Adipocyte (in vitro differentiated cells): ENCODE data around the gene PLCB4.

Experiments
- DNase-seq: peaks from one replicate; pipeline ENCODE4 v3.0.0-alpha.2; 2015; ENCODE audit warnings: low read depth
- H3K27me3 ChIP-seq: replicated peaks from 2 replicates; pipeline ENCODE4 v1.7.0; 2013; ENCODE audit warnings: mild to moderate bottlenecking, low read length, moderate library complexity; ENCODE audit not compliant: control insufficient read depth, insufficient read depth
- H3K36me3 ChIP-seq: 2 replicates; pipeline ENCODE4 v1.7.0; 2013; ENCODE audit warnings: low read length, mild to moderate bottlenecking, moderate library complexity; ENCODE audit not compliant: control insufficient read depth, insufficient read depth, severe bottlenecking
- H3K4me1 ChIP-seq: 2 replicates; pipeline ENCODE4 v1.7.0; 2013; ENCODE audit warnings: mild to moderate bottlenecking, low read length, moderate library complexity; ENCODE audit not compliant: control insufficient read depth, insufficient read depth
- H3K4me3 ChIP-seq: 2 replicates; pipeline ENCODE4 v1.7.0; 2013; ENCODE audit warnings: mild to moderate bottlenecking, low read length, moderate library complexity
- H3K9ac ChIP-seq: 2 replicates; pipeline ENCODE4 v1.7.0; 2013; ENCODE audit warnings: mild to moderate bottlenecking, low read length, moderate library complexity
- H3K9me3 ChIP-seq: 2 replicates; pipeline ENCODE4 v1.7.0; 2013; ENCODE audit warnings: mild to moderate bottlenecking, low read length, moderate library complexity; ENCODE audit not compliant: control insufficient read depth

The PLCB4 gene

DNA sequence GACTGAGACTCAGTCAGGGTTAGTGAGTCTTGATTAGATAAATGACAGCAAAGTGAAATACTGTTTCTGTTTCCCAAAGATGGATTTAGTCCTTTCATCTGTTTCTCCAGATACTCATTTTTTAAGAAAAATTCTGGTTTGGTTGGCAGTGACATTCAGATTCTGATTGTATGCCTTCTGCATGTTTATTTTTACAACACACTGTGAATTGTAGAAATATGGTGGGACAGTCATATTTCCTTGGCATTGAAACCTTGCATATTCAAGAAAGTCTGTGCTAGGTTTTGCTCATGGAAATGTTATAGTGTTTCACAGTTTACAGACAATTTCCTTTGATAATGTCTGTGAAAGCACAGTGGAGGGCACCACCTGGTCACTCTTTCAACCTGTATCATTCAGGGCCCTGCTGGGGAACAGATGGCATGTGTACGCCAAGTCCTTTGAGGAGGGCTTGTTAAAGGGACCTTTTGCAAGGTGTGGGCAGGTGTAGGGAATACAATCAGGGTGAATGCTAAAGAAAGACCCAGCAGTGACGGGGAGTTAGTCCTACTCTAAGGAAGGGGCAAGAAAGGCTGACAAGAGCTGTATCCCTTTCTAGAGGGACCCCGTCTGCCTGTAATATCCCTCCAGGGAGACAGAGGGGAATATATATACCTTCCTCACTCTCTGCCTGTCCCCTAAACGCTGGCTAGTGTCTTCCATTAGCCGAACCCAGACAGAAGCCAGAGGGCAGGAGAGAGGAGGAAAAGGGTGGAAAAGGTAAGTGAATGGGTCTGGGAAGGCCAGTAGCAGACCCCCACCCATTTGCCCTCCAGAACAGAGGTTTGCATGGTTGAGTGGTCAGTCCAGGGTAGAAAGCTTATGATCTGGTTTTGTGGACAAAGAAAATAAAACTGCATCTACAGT, 10.2 kb downstream of the PLCB4 start:
- H3K9ac ChIP-seq = no peak overlapping the region
- no peak overlapping the region for H3K4me3 ChIP-seq
- no peak for DNase-seq
- H3K9me3 ChIP-seq = no peaks in the 10 kb centered on the region
- peaks cover 6% of the 10 kb centered on the region for H3K4me1 ChIP-seq
- H3K27me3 ChIP-seq = no peaks in the 10 kb centered on the region
- no peaks in the 10 kb centered on the region for H3K36me3 ChIP-seq

DNA sequence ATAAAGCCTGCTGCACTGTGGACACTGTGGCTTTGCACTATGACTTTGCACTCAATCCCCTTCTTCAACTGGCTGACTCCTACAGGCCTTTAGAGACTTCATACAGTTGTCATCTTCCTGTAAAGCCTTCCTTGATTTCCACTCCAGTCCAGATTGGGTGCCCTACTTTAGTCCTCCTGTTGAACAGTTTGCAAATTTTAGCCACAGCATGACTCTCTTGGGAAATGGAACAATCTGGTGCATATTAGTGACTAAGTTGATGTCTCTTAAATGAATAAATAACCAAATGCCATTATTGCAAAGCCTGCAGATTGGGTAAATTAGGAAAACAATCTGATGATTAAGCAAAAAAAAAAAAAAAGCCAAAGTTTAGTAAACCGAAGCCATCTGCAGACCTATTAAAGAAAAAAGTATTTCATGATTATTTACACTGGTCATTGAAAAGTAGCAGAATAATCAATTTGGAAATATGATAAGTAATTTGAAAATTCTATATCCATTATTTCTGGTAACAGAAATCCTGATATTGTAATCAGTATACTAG, 12.6 kb downstream of the PLCB4 start:
- Histone ChIP-seq H3K9me3 (no peaks in the 10 kb centered on the region), H3K27me3 (no peaks in the 10 kb centered on the region), H3K4me1 (peaks cover 6% of the 10 kb centered on the region), H3K9ac (no peak overlapping the region), H3K36me3 (no peaks in the 10 kb centered on the region), H3K4me3 (no peak overlapping the region)
- no peak for DNase-seq

DNA sequence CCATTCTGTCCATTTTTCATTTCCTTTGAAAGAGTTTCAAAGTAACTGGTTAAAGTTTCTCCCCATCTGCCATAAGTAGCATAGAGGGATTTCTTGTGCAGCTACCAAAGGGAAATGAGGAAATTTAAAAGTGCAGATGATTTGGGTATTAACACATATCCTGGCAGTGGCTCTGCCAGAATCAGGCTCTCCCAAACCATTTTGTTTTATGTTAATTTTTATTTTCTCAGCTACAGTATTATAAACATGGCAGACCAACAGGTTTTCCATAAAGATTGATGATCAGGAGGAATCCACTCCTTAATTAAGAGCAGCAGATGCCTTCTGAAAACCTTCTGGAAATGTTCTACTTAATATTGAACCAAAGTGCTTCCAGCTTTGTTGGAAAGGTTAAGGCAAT, 13.9 kb downstream of the PLCB4 start:
- Histone ChIP-seq H3K4me3 (no peak overlapping the region), H3K9me3 (no peaks in the 10 kb centered on the region), H3K36me3 (no peaks in the 10 kb centered on the region), H3K4me1 (peaks cover 6% of the 10 kb centered on the region), H3K9ac (no peak overlapping the region), H3K27me3 (no peaks in the 10 kb centered on the region)
- no peak for DNase-seq

DNA sequence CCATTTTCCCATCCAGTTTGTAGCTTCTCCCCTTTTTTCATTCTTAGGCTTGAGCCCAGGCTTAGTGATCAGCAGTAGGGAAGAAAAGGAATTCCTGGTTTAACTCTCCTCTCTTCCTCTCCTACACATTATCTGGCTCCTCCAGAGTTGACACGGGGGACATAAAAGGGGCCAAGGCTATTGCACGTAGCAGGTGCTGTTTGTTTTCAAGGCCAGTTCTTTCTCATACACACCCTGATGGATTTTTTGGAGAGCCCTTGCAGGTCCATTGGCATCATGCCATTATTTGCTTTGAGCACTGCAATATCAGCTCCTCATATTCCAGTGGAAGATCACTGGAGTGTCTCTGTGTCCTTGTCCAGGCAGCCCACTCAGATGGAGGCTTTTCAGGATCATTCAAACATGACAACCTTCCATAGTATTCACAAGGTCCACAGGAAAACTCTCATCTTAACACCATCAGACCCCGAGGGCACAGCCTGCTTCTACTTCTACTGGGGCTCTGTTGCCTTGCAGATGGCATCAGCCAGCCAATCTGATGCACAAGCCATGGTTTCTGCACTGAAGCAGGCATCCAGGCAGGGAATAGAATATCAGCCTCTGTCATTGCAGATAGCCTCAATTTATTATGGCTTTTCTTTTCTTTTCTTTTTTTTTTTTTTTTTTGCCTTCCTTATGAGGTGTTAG, 18.8 kb downstream of the PLCB4 start:
- Histone ChIP-seq H3K9ac (no peak overlapping the region), H3K36me3 (no peaks in the 10 kb centered on the region), H3K9me3 (no peaks in the 10 kb centered on the region), H3K27me3 (no peaks in the 10 kb centered on the region), H3K4me3 (no peak overlapping the region), H3K4me1 (no peaks in the 10 kb centered on the region)
- no peak for DNase-seq

DNA sequence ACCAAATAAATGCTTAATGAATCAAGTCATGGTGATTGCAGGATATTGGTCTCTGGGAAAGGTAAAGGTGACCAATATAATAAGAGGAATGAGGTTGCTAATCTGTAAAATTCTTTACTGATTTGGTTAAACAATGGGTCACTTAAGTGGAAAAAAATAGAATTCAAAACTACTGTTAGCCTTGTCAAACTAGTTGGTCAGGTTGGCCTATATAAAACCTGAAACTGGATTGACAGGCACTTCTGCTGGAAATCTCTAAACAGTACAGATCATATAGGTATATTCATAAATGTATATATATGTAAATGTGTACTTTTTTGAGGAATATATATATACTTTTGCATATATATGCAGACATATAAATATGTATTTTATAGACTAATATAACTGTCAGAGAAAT, 19.7 kb downstream of the PLCB4 start:
- no peak overlapping the region for H3K4me3 ChIP-seq
- DNase-seq = no peak
- H3K4me1 ChIP-seq = no peaks in the 10 kb centered on the region
- no peak overlapping the region for H3K9ac ChIP-seq
- no peaks in the 10 kb centered on the region for H3K36me3 ChIP-seq
- H3K27me3 ChIP-seq = no peaks in the 10 kb centered on the region
- no peaks in the 10 kb centered on the region for H3K9me3 ChIP-seq

DNA sequence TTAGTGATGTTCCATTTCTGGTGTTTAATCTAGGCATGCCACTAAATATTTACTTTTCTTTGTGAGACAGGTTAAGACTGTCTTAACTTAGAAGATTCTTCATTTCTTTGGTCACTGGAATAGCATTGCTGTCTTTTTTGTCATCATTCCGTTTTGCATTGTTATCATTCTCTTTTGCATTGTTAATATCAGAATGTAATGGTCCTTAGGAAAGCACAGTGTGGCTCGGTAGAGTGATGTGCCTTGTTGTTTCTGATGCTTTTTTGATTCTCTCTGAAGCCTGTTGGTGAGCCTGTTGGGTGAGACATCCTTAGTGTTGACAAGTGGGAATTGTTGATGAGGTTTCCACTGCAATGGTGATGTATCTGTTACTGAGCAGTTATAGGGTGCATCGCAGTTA, 23.2 kb downstream of the PLCB4 start:
- no peak overlapping the region for H3K4me3 ChIP-seq
- DNase-seq = no peak
- no peaks in the 10 kb centered on the region for H3K4me1 ChIP-seq
- no peak overlapping the region for H3K9ac ChIP-seq
- no peaks in the 10 kb centered on the region for H3K9me3 ChIP-seq
- H3K27me3 ChIP-seq = no peaks in the 10 kb centered on the region
- no peaks in the 10 kb centered on the region for H3K36me3 ChIP-seq

DNA sequence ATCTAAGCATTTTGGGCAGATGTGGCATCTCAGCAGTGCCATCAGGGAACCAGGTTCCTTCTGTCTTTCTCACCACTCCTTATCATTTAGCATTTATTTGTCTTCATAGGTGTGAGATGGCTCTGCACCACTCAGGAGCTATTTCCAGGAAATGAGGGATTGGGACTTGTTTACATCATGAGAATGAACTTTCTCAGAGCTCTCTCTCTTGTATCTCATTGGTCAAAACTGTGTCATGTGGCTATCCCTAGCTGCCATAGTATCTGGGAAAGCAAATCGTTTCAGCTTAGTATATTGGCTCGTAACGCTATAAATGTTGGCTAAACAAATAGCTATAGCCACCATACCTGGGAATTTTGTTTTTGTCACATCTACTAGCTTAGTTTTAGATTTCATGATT, 23.8 kb downstream of the PLCB4 start:
- Histone ChIP-seq H3K4me3 (no peak overlapping the region), H3K9me3 (no peaks in the 10 kb centered on the region), H3K4me1 (no peaks in the 10 kb centered on the region), H3K27me3 (no peaks in the 10 kb centered on the region), H3K36me3 (no peaks in the 10 kb centered on the region), H3K9ac (no peak overlapping the region)
- no peak for DNase-seq

DNA sequence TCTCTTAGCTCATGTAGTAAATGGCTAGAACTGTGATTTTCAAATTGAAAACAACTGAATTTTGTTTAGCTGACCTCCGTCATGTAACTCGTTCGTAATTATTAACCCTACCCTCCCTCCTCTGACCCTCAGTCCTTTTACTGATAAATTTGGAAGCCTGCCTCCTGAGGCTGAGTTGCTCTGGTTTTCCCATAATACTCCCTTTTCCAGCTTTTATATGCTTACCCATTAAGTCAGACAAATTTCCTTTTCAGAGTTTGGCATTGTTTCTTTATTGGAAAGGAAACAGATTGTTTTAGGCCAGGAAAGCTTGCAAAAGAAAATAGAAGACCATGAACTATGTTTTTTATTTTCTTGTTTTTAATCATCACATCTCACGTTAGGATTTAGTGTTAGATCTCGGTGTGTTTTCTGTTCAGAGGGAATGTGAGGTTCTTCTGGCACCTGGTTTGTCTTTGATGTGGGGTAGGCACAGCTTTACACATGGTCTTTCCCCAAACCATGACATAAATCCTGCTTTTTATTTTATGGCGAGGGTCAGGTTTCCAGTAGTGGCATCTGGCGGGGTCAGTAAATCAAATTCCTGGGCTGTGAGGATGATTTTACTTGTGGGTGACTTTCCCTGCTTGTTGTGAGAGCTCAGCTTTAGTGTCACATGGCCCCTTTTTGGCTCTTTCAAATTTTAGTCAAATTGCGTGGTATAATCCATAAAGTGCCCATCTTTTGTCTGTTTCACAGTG, 24.5 kb downstream of the PLCB4 start:
- Histone ChIP-seq H3K27me3 (no peaks in the 10 kb centered on the region), H3K4me3 (no peak overlapping the region), H3K9me3 (no peaks in the 10 kb centered on the region), H3K9ac (no peak overlapping the region), H3K4me1 (no peaks in the 10 kb centered on the region), H3K36me3 (no peaks in the 10 kb centered on the region)
- DNase-seq = no peak

DNA sequence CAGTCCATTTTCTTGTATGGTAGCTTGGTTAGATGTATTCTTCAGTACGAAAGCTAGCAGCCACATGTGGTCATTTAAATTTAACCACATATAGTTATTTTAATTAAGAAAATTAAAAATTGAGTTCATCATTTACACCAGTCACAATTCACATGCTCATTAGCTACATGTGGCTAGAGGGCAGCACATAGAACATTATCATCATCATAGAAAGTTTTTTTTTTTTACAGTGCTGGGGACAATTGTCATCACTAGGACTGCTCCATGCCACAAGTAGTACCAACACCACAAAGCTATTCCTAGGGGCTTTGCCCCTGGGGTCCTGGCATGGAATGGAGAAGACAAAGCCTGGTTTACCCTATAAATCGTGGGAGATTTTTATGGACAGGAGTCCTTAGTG, 30.5 kb downstream of the PLCB4 start:
- H3K9ac ChIP-seq = no peak overlapping the region
- no peak overlapping the region for H3K4me3 ChIP-seq
- DNase-seq = no peak
- no peaks in the 10 kb centered on the region for H3K36me3 ChIP-seq
- H3K9me3 ChIP-seq = no peaks in the 10 kb centered on the region
- no peaks in the 10 kb centered on the region for H3K27me3 ChIP-seq
- H3K4me1 ChIP-seq = no peaks in the 10 kb centered on the region

DNA sequence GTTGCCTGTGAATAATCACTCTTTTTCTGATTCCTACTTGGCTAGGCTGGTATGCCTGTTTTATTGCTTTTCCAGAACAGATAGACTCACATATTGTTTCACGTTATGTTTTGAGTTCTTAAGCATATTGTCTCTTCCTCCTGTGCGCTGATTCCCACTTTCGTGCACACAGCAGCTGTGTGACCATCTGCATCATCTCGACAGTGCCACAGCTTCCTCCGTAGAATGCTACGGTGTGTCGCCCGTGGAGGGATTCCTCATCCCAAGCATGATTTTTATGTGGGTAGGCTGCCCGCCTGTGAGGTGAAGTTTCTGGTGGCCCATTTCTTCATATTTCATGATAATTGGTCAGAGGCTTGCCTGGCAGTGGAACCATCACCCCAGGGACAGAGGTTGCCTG, 31.8 kb downstream of the PLCB4 start:
- Histone ChIP-seq H3K4me3 (no peak overlapping the region), H3K9ac (no peak overlapping the region), H3K27me3 (no peaks in the 10 kb centered on the region), H3K9me3 (no peaks in the 10 kb centered on the region), H3K36me3 (no peaks in the 10 kb centered on the region), H3K4me1 (no peaks in the 10 kb centered on the region)
- DNase-seq = no peak

DNA sequence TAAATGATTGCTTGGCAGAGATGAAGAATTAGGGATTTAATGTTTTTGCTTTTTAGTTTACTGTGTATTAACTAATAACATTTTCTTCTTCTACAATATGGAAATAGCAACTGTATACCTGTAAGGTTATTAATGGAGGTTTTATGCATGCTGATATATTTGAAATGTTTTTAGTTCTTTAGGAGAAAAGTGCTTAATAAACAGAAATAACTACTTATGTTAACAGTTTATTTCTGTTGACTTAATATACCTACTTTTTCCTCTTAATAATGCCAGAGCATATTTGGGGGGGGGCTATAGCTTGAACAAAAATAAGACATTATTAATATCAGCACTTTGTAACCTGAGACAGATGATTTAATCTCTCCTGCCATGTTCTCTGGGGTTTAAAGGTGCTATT, 33.6 kb downstream of the PLCB4 start:
- no peak for DNase-seq
- no peak overlapping the region for H3K9ac ChIP-seq
- no peaks in the 10 kb centered on the region for H3K27me3 ChIP-seq
- H3K9me3 ChIP-seq = no peaks in the 10 kb centered on the region
- no peaks in the 10 kb centered on the region for H3K36me3 ChIP-seq
- no peak overlapping the region for H3K4me3 ChIP-seq
- H3K4me1 ChIP-seq = no peaks in the 10 kb centered on the region
